Natural killer cell treated with Interleukin-12 subunit alpha and Interleukin-12 subunit beta and Interleukin-15 and Interleukin-18, amount 100 ng/mL, for 72 hours (primary cell): ENCODE measurements around the gene TIMM13. TPM values are rescaled to one million over a fixed set of nuclear protein-coding genes. Genes with fewer than 3 reads are reported as not detected.

Experiments used
- ATAC-seq, 2 donors: fragments of 150-1000 bp; cut with Tn5 transposase in 1 of 2; sonication (Bioruptor Pico), chemical (Tn5 transposase) in 1 of 2; 2 replicates each; pipeline ENCODE4 v1.10.0; 2021
- DNase-seq: peaks from one replicate; pipeline ENCODE4 v3.0.0; 2022; ENCODE audit warnings: low spot score
- H3K27ac Mint-ChIP-seq, 2 donors: 1 replicate in 1 of 2; 2 replicates in 1 of 2; pipeline ENCODE4 v1.8.0; 2022; ENCODE audit warnings: mixed read lengths in 2 of 2, mild to moderate bottlenecking in 1 of 2, moderate library complexity in 1 of 2
- H3K27me3 Mint-ChIP-seq, 2 donors: 1 replicate in 1 of 2; 2 replicates in 1 of 2; pipeline ENCODE4 v1.8.0; 2022; ENCODE audit warnings: mixed read lengths in 2 of 2
- H3K36me3 Mint-ChIP-seq: one replicate; pipeline ENCODE4 v1.8.0; 2022; ENCODE audit warnings: mixed read lengths
- H3K4me1 Mint-ChIP-seq, 2 donors: 1 replicate in 1 of 2; 2 replicates in 1 of 2; pipeline ENCODE4 v1.8.0; 2022; ENCODE audit warnings: low read depth in 2 of 2, mixed read lengths in 2 of 2, mild to moderate bottlenecking in 1 of 2
- H3K4me3 Mint-ChIP-seq: one replicate; pipeline ENCODE4 v1.8.0; 2022; ENCODE audit warnings: mixed read lengths
- H3K9me3 Mint-ChIP-seq: 2 replicates; pipeline ENCODE4 v1.8.0; 2022; ENCODE audit warnings: mixed read lengths
- total RNA-seq, 2 donors: library from RNA; stranded (reverse); gene quantifications; one replicate each; pipeline ENCODE4 v1.2.3, GENCODE V29; 2022

TIMM13 gene
- total RNA-seq, 2 donors from 2014 or later: 80.1 to 124 TPM

DNA sequence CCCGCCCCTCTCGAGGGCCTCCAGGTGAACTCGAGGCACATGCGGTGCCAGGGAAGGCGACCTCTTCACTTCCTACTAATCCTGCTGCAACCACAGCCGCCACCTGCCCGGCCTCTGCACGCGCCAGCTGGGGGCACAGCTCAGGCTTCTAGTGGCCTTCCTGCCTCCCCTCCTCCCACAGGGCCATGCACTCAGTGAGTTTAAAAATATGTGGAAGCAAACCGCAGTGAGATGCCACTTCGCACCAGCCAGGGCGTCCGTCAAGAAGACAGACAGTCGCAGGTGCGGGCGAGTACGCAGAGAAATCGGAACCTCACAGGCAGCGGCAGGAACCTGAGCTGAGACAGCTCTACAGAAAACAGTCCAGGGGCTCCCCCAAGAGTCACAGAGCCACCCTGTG lies 19.0 kb upstream of the TIMM13 start:
- no peaks in the 10 kb centered on the region for H3K36me3 Mint-ChIP-seq
- no peaks in the 10 kb centered on the region for H3K9me3 Mint-ChIP-seq
- peaks cover 5 to 12% of the 10 kb centered on the region in 2 donors for H3K4me1 Mint-ChIP-seq
- peak overlapping the region; percentile 56 for H3K4me3 Mint-ChIP-seq
- no peak for DNase-seq
- H3K27ac Mint-ChIP-seq: peak overlapping the region; percentile 40 to 43
- H3K27me3 Mint-ChIP-seq: no peaks in the 10 kb centered on the region
- ATAC-seq: no peak

DNA sequence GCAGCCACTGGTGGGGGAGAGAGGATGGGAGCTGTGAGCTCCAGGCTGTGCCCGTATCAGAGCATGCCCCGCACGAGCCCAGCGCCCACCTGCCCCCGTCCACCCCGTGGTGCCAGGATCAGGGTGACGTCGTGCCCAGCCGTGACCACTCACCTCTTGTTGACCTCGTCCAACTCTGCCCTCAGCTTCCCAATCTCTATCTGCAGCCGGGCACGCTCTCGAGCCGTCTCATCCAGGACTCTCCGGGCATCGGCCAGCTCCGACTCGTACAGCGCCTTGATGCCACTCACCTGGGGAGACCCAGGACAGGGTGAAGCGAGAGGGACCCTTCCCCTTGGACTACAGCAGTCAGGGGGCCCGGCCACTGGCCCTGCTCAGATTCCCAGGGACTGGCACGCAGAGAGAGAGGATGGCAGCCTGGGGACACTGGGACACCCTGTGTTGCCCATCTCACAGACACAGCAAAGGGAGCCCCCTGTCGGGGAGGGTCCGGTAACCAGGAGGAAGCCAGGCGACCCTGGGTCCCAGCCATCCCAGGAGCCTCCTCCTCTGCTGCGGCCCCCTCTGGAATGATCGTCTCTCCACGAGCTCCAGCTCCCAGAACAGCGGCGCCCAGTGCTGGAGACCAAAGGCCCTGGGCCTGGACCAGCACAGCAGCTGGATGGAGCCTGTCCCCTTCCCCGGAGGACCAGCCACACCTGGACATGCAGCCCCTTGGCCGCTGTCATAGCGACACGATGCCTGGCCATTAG lies 17.0 kb upstream of the TIMM13 start:
- peak; percentile 45 for DNase-seq
- Mint-ChIP-seq H3K27me3 (no peaks in the 10 kb centered on the region), H3K4me3 (no peak overlapping the region), H3K4me1 (peaks cover 11 to 14% of the 10 kb centered on the region in 2 donors), H3K27ac (no peak overlapping the region), H3K36me3 (peaks cover 6% of the 10 kb centered on the region), H3K9me3 (no peaks in the 10 kb centered on the region)
- ATAC-seq: peak in 1 of 2 donors; percentile 14

DNA sequence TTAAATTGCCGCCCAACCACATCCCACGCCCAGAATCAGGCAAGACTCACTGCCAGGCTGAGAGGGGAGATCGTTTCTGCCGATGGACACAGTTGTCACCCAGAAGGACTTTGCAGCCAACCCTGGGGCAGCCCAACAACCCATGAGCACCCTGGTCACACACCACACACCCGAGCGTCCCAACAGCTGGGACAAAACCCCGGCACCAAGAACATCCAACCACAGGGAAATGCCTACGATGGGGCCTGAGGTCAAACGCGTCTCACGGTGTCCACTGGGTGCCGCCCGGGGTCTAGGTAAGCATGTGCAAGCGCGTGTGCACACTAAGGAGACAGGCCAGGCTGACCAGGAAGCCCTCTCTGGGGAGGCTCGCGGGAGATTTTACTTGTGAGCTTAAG lies 16.4 kb upstream of the TIMM13 start:
- H3K36me3 Mint-ChIP-seq: peaks cover 6% of the 10 kb centered on the region
- H3K9me3 Mint-ChIP-seq: no peaks in the 10 kb centered on the region

DNA sequence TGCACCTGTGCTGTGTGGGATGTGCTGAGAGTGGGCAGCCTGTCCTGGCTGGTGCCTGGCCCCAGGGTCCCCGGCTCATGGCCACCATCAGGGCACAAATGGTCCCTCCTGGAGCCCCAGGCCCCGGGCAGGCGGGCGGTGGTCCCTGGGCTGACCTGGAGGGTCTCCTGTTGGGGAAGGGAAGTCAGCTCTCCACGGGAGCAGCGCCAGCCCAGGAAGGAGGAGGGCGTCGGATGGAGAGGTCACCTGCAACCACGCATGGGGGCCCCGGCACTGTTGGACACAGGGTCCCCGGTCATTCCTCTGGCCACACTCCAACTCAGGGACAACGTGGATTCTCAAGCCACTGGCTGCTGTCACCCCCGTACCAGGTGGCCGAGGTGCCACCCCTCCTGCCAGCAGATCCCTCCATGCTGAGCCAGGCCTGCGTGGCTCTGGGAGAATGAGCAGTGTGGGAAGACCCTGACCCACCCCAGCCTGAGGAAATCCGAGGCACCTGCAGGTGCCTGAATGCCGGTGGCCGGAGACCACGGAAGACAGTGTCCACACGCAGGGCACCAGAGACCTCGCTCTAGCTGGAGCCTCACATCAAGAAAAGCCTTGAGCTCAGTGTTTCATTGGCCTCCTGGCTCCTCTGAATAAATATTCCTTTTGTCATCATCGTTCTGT lies 15.9 kb upstream of the TIMM13 start:
- DNase-seq: no peak
- Mint-ChIP-seq H3K9me3 (no peaks in the 10 kb centered on the region), H3K4me3 (no peak overlapping the region), H3K27me3 (no peaks in the 10 kb centered on the region), H3K27ac (peak overlapping the region in 1 of 2 donors; percentile 57), H3K4me1 (peaks cover 11 to 14% of the 10 kb centered on the region in 2 donors), H3K36me3 (peaks cover 6% of the 10 kb centered on the region)
- ATAC-seq: peak in 1 of 2 donors; percentile 38

More for the DNA sequence above, 16.4 kb upstream of the TIMM13 start:
- Mint-ChIP-seq H3K27ac (peak overlapping the region in 1 of 2 donors; percentile 57), H3K4me1 (peaks cover 11 to 14% of the 10 kb centered on the region in 2 donors), H3K4me3 (no peak overlapping the region), H3K27me3 (no peaks in the 10 kb centered on the region)
- no peak for DNase-seq
- no peak for ATAC-seq

DNA sequence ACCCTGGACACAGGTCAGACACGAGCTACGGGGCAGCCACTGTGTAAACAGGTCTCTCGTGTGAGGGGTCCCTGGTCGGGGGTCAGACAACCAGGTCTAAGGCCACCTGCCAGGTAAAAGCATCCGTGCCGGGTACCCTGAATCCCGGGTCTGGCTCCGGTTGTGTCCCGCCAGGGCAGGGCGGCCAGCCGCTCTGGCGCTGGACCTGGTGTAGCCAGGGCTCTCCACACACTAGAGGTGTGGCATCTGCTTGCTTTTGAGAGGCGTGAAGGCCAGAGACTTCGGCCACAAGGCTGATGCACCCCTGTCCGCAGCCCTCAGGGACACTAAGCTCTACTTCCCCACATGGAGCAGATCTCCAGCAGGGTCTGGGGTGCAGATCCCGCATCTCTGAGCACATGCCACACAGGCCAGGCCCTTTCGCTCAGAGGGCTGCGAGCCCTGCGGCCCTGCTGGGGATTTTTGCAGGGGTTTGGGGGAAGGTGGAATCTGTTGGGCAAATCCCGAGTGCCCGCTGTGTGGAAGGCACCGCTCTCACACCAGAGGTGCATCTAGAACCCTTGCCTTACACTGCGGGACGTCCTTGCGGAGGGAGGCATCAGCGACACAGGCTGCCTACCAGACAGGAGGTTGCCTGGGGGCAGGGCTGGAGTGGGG lies 13.8 kb upstream of the TIMM13 start:
- H3K27ac Mint-ChIP-seq: no peak overlapping the region
- peaks cover 6% of the 10 kb centered on the region for H3K36me3 Mint-ChIP-seq
- peaks cover 6 to 8% of the 10 kb centered on the region in 2 donors for H3K4me1 Mint-ChIP-seq
- H3K27me3 Mint-ChIP-seq: no peaks in the 10 kb centered on the region
- DNase-seq (peak; percentile 50), ATAC-seq (peak in 1 of 2 donors; percentile 13)
- H3K4me3 Mint-ChIP-seq: no peak overlapping the region
- H3K9me3 Mint-ChIP-seq: no peaks in the 10 kb centered on the region

DNA sequence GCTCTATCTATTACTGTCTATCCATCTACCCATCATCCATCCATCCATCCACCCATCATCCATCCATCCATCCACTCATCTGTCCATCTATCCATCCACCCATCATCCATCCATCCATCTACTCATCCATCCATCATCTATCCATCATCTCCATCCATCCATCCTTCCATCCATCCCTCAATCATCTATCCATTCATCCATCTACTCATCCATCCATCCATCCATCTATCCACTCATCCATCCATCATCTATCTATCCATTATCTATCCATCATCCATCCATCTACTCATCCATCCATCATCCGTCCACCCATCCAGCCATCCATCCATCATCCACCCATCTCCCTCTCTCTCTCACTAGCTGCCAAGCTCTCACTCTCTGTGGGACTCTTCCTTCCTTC lies 13.1 kb upstream of the TIMM13 start:
- Mint-ChIP-seq H3K4me1 (peaks cover 6 to 8% of the 10 kb centered on the region in 2 donors), H3K27me3 (no peaks in the 10 kb centered on the region), H3K9me3 (no peaks in the 10 kb centered on the region), H3K36me3 (peaks cover 6% of the 10 kb centered on the region), H3K4me3 (no peak overlapping the region), H3K27ac (no peak overlapping the region)
- DNase-seq (no peak), ATAC-seq (no peak)

DNA sequence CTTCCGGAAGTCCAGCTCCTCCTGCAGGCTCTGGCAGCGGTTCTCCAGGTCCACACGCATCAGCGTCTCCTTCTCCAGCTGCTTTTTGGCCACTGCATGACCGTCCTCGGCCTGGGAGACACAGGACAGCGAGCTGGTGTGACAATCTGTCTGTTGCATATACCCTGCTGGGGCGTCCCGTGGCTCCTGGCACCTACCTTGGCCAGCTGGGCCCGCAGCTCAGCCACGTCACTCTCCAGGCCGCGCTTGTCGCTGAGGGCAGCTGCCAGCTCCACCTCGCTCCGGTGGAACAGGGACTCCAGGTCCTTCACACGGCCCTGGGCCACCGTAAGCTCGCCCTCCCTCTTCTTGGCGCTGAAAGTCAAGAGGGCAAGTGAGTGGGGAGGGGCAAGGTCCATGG lies 10.8 kb upstream of the TIMM13 start:
- Mint-ChIP-seq H3K4me1 (peaks cover 5 to 6% of the 10 kb centered on the region in 2 donors), H3K27me3 (no peaks in the 10 kb centered on the region), H3K27ac (no peak overlapping the region), H3K4me3 (no peak overlapping the region), H3K9me3 (no peaks in the 10 kb centered on the region), H3K36me3 (peaks cover 6% of the 10 kb centered on the region)
- ATAC-seq (no peak), DNase-seq (no peak)

DNA sequence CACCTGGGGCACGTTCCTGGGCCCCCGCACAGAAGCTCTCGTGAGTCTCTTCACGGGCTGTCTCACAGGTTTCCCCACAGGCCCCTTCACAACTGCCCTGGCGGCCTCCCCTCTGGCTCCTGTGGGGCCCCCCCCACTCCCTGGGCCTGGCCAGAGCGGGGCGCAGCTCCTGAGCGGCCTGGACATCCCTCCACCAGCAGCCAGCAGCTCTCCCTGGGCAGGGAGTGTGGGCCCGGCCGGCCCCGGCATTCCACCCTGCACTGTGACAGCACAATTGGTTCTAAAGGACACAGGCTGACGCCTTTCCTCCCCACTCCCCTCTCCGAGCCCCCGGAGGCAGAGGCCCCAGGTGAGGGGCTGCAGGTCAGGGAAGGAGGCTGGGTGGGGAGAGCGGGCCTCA lies 9.5 kb upstream of the TIMM13 start:
- Mint-ChIP-seq H3K36me3 (peaks cover 6% of the 10 kb centered on the region), H3K9me3 (no peaks in the 10 kb centered on the region)

DNA sequence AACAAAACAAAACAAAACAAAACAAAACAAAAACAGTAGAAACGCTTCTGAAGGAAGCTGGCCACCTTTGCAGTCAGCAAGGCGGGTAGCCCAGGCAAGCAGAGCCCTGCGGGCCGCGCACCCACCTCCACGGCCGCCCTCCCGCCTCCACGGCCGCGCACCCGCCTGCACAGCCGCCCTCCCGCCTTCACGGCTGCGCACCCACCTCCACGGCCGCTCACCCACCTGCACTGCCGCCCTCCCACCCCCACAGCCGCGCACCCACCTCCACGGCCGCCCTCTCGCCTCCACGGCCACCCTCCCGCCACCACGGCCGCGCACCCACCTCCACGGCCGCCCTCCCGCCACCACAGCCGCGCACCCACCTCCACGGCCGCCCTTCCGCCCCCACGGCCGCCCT lies 9.0 kb upstream of the TIMM13 start:
- Mint-ChIP-seq H3K4me1 (peaks cover 5 to 6% of the 10 kb centered on the region in 2 donors), H3K27me3 (no peaks in the 10 kb centered on the region), H3K27ac (no peak overlapping the region), H3K36me3 (peaks cover 6% of the 10 kb centered on the region), H3K9me3 (no peaks in the 10 kb centered on the region), H3K4me3 (no peak overlapping the region)
- DNase-seq: no peak
- ATAC-seq: no peak

More for the DNA sequence above, 9.5 kb upstream of the TIMM13 start:
- ATAC-seq (no peak), DNase-seq (no peak)
- Mint-ChIP-seq H3K4me3 (no peak overlapping the region), H3K27me3 (no peaks in the 10 kb centered on the region), H3K4me1 (peaks cover 5 to 6% of the 10 kb centered on the region in 2 donors), H3K27ac (no peak overlapping the region)

DNA sequence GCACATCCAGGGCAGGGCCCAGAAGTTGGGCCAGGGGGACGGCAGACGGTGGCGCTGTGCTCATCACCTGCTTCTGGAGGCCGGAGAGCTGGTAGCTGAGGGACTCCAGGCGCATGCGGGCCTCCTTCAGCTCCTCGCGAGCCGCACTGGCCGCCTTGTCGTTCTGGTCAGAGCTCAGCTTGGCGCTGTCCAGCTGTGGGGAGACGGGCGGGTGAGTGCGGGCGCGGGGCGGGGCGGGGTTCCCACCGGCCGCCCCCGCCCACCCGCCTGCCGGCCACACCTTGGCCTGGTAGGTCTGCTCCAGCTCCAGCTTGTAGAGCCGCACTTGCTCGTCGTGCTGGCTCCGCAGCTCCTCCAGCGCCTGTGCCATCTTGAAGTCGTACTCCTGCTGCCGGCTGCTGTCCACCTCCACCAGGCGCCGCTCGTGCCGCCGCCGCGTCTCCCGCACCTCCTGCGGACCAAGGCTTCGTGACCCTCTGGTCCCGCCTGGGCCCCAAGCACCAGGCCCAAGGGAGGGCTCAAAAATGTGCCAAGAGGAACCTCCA lies 7.4 kb upstream of the TIMM13 start:
- Mint-ChIP-seq H3K9me3 (no peaks in the 10 kb centered on the region), H3K27me3 (no peaks in the 10 kb centered on the region), H3K36me3 (no peaks in the 10 kb centered on the region), H3K4me3 (no peak overlapping the region), H3K4me1 (no peaks in the 10 kb centered on the region), H3K27ac (no peak overlapping the region)
- ATAC-seq: no peak
- DNase-seq: no peak

DNA sequence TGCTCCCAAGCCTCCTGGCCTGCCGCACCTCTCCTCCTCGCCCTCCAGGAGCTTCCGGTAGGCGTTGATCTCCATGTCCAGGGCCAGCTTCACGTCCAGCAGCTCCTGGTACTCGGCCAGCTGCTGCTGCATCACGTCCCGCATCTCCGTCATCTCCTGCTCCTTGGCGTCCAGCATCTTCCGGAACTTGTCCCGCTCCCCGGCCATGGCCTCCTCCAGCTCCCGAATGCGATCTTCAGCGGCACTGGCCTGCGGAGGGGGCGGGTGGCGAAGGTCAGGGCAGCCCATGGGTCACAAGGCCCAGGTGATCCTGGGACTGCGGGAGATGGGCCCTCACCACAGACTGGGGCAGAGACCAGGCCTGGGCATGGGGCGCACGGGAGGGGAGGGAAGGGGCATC lies 6.9 kb upstream of the TIMM13 start:
- no peak overlapping the region for H3K27ac Mint-ChIP-seq
- H3K27me3 Mint-ChIP-seq: no peaks in the 10 kb centered on the region
- no peaks in the 10 kb centered on the region for H3K36me3 Mint-ChIP-seq
- ATAC-seq: no peak
- DNase-seq: no peak
- no peaks in the 10 kb centered on the region for H3K4me1 Mint-ChIP-seq
- H3K4me3 Mint-ChIP-seq: no peak overlapping the region
- H3K9me3 Mint-ChIP-seq: no peaks in the 10 kb centered on the region

DNA sequence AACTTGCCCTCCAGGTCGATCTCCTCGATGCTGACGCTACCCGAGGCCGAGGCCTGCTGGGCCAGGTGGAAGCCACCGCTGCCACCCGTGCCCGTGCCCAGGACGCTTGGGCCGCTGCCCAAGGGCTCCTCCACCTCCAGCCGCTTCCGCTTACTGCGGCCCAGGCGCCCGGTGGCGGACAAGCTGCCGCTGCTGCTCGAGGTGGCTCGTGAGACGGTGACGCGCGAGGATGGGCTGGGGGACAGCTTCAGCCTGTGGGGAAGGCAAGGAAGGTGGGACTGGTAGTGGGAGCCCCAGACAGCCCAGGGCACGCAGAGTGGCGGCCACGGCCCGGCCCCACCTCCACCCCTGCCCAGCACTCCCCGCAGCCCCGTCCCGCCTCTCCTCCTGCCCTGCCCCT lies 6.5 kb upstream of the TIMM13 start:
- H3K27me3 Mint-ChIP-seq: no peaks in the 10 kb centered on the region
- no peak for ATAC-seq

DNA sequence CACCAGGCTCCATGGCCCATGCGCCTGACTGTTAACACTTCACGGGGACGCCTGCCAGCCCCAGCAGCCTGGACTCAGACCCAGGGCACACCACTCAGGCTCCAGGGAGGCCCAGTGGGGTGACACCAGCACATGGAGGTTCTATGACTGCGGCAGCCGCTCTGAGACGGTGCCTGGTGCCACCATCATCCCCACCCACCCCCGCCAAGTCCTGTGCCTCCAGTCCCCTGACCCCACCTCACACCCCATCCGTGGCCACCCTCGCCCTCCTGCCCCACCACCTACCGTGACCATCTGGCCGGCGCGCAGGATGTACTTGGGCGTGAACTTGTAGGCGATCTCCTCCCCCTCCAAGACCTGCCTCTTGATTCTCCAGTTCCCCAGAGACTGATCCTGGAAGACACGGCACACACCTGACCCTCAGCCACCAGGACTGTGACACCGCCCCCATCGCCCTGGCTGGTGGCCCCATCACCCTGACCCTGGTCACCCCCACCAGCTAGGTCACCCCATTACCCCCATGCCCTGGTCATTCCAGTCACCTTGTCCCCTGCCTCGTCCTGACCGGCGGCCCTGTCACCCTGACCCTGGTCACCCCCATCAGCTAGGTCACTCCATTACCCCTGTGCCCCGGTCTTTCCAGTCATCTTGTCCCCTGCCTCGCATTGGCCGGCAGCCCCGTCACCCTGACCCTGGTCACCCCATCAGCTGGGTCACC lies 4.9 kb upstream of the TIMM13 start:
- no peak for ATAC-seq
- no peak overlapping the region for H3K4me3 Mint-ChIP-seq
- H3K27ac Mint-ChIP-seq: no peak overlapping the region
- no peaks in the 10 kb centered on the region for H3K9me3 Mint-ChIP-seq
- H3K27me3 Mint-ChIP-seq: no peaks in the 10 kb centered on the region
- peak; percentile 54 for DNase-seq
- no peaks in the 10 kb centered on the region for H3K36me3 Mint-ChIP-seq
- H3K4me1 Mint-ChIP-seq: peaks cover 5 to 6% of the 10 kb centered on the region in 2 donors

More for the DNA sequence above, 6.5 kb upstream of the TIMM13 start:
- no peaks in the 10 kb centered on the region for H3K9me3 Mint-ChIP-seq
- H3K36me3 Mint-ChIP-seq: no peaks in the 10 kb centered on the region
- no peak for DNase-seq
- no peak overlapping the region for H3K27ac Mint-ChIP-seq
- no peaks in the 10 kb centered on the region for H3K4me1 Mint-ChIP-seq
- no peak overlapping the region for H3K4me3 Mint-ChIP-seq
